HG02981 (cell line): ENCODE measurements around the gene FHIT.

ENCODE experiments used
- ATAC-seq: cut with Tn5 transposase; IDR thresholded peaks from one replicate; pipeline ENCODE4 v1.9.1; 2021; ENCODE audit warnings: mild to moderate bottlenecking, moderate library complexity; ENCODE audit not compliant: unreplicated experiment

Gene FHIT

DNA sequence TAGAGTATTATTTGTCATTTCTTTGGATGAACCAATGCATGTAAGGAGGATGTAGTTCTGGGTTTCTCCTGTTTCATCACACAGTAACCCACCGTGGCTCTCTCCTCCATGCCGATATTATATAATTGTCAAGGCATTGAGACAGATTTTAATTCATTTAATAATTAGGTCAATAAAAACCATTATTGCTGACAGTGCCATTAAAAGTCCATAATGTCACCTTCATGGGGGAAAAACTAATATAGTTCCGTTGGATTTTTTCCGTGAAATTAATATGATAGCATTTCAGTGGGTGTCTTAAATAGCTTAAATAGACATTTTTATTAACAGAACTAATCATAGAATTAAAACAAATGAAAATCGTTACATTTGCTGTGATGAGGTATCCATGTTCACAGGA, 1453.7 kb downstream of the FHIT start:
- ATAC-seq: no peak

GRCh38 chr3:59796456-59796855, 1454.8 kb downstream of the FHIT start:
- ATAC-seq: no peak

DNA sequence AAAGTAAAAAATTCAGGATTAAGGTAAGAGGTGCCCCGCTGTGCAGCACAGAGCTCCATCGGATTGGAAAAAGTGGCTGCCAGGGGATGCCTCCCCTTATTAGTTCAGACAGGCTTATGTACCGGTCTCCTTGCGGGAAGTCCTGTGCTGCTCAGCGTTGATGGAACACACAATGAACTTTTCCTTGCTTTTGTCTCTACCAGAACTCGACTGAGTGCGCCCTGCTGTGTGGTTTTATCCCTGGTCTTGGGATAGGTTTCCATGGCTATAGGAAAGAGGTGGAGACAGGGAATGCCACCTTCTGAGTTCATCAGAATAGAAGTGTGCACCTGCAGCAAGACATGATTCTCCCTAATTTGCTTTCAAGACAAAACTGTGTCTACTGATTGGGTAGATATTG, 1455.5 kb downstream of the FHIT start:
- ATAC-seq: no peak

- no peak for ATAC-seq
Observed at GRCh38 chr3:59793976-59794375, 1457.3 kb downstream of the FHIT start.

GRCh38 chr3:59791774-59792308, 1459.4 kb downstream of the FHIT start:
- ATAC-seq: no peak

DNA sequence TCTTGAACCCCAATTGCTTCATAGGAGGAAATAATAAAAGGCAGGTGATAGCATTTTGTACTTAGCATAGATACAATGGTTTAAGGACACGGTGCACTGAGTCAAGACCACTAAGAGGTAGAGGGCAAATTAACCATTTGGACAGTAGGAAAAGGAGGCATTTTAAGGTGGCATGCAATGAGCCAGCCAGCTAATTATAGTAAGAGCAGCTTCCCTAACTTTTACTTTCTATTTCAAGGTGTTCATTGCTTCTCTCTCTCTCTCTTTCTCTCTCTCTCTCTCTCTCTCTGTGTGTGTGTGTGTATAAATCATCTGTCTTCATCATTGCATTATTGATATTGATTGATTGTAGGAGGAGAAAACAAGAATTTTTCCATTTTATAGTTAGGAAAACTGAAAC, 1461.0 kb downstream of the FHIT start:
- ATAC-seq: no peak

DNA sequence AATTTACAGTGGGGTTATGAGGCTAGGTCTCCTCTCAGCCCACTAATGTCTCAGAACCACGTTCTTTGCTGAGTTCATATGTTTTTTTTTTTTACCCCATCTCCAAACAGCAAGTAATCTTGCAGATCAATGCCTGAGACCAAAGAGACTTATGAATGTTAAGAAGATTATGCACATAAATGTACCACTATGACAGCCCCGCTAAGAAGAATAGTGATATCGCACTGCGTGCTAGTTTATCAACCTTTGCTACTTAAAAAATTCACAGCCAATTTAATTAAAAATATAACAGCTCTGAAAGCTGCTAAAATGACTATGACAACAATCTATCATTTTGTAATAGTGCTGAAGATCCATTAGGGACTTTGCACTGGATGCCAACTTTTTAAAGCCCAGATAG, 1462.5 kb downstream of the FHIT start:
- no peak for ATAC-seq

GRCh38 chr3:59788133-59788532, 1463.1 kb downstream of the FHIT start:
- no peak for ATAC-seq

DNA sequence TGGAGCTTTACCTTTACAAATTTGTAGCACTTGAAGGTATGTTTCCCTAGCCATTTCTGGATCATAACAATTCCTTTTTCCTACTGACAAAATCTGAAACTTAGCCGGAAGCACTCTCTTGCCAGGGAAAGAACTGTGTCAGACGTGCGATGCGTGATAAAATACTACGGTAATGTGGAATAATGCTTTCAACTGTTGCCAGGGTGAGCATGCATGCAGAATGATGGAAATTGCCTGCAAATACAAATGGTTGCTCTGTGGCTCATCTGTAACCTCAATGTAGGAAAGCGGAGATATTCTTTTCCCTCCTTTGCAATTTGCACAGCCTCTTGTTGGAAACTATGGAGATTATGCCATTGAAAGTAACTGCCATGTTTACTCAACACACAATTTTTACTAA, 1464.9 kb downstream of the FHIT start:
- no peak for ATAC-seq

GRCh38 chr3:59784164-59784563, 1467.1 kb downstream of the FHIT start:
- no peak for ATAC-seq

DNA sequence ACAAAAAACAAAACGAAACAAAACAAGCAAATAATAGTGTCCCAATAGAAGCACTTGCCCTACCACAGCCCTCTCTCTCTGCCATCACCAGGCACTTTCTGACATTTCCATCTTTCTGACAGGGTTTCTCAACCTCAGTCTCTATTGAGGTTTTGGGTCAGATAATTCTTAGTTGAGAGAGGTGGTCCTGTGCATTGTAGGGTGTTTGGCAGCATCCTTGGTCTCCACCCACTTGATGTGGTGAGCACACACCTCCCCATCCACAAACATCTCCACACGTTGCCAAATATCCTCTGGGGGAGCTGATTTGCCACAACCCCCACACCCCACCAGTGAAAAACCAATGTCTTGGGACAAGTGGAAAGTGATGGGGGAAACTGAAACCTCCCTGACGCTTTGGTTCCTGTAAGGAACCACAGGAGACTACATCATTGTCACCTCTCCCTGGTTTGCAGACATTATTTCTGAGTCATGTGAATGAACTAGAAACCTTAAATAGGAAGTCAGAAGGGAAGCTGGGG, 1467.7 kb downstream of the FHIT start:
- ATAC-seq: no peak

- no peak for ATAC-seq
Observed at GRCh38 chr3:59782664-59783063, 1468.6 kb downstream of the FHIT start.

- ATAC-seq: no peak
Observed at GRCh38 chr3:59780209-59780608, 1471.0 kb downstream of the FHIT start.

DNA sequence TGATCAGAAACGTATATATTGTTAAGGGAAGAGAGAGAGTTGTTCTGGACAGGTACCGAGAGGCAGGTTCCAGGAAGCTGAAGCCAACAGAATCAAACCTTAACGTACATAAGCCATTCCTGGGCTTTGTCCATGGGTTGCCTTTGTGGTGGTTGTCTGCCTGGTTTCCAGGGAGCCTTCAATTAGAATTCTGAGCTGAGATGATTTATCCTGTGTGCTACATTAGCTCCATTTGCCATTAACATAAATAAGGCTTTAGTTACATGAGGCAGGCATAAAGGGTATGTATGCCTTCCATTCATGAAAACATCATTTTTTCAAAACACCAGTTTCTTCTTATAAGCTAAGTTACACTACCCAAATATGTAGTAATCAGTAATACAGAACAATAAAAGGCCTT, 1472.0 kb downstream of the FHIT start:
- ATAC-seq: no peak

GRCh38 chr3:59777667-59778077, 1473.6 kb downstream of the FHIT start:
- ATAC-seq: no peak

DNA sequence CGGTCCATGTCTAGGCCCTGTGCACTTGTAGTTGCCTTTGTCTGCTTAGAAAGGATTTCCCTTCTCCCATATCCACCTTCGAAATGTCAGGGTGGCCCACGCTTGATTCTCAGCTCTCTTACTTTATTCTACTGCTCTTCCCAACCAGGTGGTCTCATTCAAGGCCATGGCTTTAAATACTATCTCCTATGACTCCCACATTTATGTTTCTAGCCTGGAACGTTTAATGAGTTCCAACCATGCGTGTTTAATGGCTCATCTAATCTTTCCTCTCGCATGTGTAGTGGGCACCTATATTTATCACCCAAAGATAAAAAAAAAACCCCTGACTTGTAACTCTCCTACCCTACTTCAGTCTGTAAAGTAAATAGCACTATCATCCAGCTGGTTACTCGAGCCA, 1474.2 kb downstream of the FHIT start:
- ATAC-seq: no peak

DNA sequence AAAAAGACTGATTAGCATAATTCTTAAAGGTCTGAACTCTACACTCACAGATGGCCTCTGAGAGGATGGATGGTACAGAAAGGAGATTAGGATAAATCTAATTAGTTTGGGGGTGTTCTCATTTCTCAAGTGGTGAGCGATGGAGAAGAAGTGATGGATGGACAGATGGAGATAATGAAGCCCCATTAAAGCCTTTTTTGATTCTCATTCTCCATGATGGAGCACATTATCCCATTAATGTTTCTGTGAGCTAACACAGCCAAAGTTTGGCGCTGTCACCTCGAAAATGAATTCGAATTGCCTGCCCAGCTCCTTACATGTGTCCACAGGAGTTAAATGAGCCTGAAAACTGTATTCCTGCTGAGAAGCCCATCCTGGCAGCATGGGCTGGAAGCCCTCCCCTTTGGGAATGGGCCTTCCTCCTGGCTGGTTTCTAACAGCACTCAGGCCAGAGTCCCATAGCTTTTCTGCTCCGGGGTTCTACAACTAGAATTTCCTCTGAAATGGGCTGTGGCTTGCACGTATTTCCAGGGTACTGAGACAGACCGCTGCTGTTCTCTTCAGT, 1475.4 kb downstream of the FHIT start:
- ATAC-seq: no peak

DNA sequence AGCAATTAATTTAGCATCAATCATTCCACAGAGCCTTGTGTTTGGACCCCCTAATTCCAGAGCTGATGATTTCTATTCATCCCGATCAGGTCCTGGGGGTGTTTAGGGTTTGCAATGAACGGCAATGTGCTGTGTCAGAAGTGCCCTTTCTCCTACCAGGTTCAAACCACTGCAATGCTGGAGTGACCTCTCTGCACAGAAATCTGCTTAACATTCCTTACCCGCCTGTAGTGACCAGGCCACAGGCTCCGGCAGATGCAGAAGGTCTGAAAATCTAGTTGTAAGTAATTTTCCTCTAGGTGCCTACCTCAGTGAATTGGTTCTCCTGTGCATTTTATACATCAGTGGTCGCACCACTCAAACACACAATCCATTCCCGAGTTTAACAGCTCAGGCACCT, 1476.1 kb downstream of the FHIT start:
- ATAC-seq: no peak

- ATAC-seq: no peak
Observed at GRCh38 chr3:59774634-59775033, 1476.6 kb downstream of the FHIT start.

DNA sequence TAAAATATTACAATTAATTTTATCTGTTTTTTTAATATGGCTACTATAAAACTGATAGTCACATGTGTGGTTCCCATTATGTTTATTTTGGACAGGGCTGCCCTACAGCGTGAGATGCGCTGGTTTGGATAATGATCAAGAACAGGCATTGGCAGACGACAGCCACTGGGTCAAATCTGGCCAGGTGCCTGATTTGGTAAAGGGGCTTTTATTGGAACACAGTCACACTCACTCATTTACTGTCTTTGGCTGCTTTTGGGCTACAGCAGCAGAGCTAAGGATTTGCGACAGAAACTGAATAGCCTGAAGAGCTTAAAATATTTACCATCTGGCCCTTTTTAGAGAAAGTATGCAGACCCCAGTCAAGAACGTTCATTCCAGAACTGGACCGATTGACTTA, 1477.3 kb downstream of the FHIT start:
- no peak for ATAC-seq

- no peak for ATAC-seq
Observed at GRCh38 chr3:59772416-59773408, 1478.5 kb downstream of the FHIT start.

DNA sequence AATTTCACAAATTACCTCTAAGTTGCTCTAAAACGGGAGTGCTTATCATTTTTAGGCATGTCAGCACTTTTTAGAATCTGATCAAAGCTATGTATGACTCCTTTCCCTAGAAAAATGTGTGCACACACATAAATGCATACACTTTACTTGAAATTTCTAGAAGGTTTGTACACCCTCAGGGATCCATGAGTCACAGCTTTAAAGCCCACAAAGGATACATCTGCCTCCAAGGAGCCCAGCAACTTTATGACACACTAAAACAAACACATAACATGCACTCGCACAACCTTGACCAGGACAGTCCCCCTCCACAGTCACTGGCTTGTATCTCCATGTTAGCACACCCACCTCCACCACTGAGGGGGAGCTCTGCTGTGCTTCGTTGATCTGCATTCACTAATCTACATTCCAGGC, 1479.5 kb downstream of the FHIT start:
- ATAC-seq: no peak
